MM.1S (cell line): ENCODE data around the gene MS4A15.

Experiments
- DNase-seq: peaks from one replicate; pipeline ENCODE4 v3.0.0-alpha.2; 2015
- H2AFZ ChIP-seq: fragments of 300-600 bp; sonication (generic); 2 replicates; pipeline ENCODE4 v1.6.0; 2016; ENCODE audit warnings: antibody characterized with exemption, low read length
- H3F3A ChIP-seq: fragments of 300-600 bp; sonication (generic); 2 replicates; pipeline ENCODE4 v1.6.1; 2016; ENCODE audit warnings: mild to moderate bottlenecking, antibody characterized with exemption, low read length, moderate library complexity, mixed read lengths; ENCODE audit not compliant: insufficient read depth
- H3K27ac ChIP-seq: fragments of 300-600 bp; sonication (generic); 2 replicates; pipeline ENCODE4 v1.5.1; 2016; ENCODE audit warnings: mild to moderate bottlenecking, low read length
- H3K27me3 ChIP-seq: fragments of 300-600 bp; sonication (generic); replicated peaks from 2 replicates; pipeline ENCODE4 v1.6.0; 2016; ENCODE audit warnings: low read length; ENCODE audit not compliant: insufficient read depth
- H3K36me3 ChIP-seq: fragments of 300-600 bp; sonication (generic); replicated peaks from 2 replicates; pipeline ENCODE4 v1.6.1; 2016; ENCODE audit warnings: mild to moderate bottlenecking, low read length, mixed read lengths; ENCODE audit not compliant: insufficient read depth
- H3K4me1 ChIP-seq: fragments of 300-600 bp; sonication (generic); 2 replicates; pipeline ENCODE4 v1.6.1; 2016; ENCODE audit warnings: low read length, mixed read lengths
- H3K4me2 ChIP-seq: fragments of 300-600 bp; sonication (generic); 2 replicates; pipeline ENCODE4 v1.6.0; 2016; ENCODE audit warnings: low read depth, low read length
- H3K4me3 ChIP-seq: fragments of 300-600 bp; sonication (generic); 2 replicates; pipeline ENCODE4 v1.5.1; 2016; ENCODE audit warnings: low read length, mixed read lengths
- H3K79me2 ChIP-seq: fragments of 300-600 bp; sonication (generic); 2 replicates; pipeline ENCODE4 v1.6.1; 2016; ENCODE audit warnings: mixed run types, low read length, mixed read lengths
- H3K9ac ChIP-seq: fragments of 300-600 bp; sonication (generic); 2 replicates; pipeline ENCODE4 v1.6.1; 2016; ENCODE audit warnings: low read length, mixed read lengths
- H3K9me2 ChIP-seq: fragments of 300-600 bp; sonication (generic); replicated peaks from 2 replicates; pipeline ENCODE4 v1.6.1; 2016; ENCODE audit warnings: mild to moderate bottlenecking, low read length, mixed read lengths; ENCODE audit not compliant: insufficient read depth
- H3K9me3 ChIP-seq: fragments of 300-600 bp; sonication (generic); replicated peaks from 2 replicates; pipeline ENCODE4 v1.6.1; 2016; ENCODE audit warnings: mild to moderate bottlenecking, low read length, mixed read lengths; ENCODE audit not compliant: insufficient read depth
- H4K20me1 ChIP-seq: fragments of 300-600 bp; sonication (generic); 2 replicates; pipeline ENCODE4 v1.6.1; 2016; ENCODE audit warnings: mild to moderate bottlenecking, low read length, moderate library complexity, mixed read lengths; ENCODE audit not compliant: insufficient read depth
- EZH2 ChIP-seq: fragments of 300-600 bp; sonication (generic); optimal IDR thresholded peaks from 2 replicates; pipeline ENCODE3; 2017; ENCODE audit warnings: low read depth, mild to moderate bottlenecking, antibody characterized with exemption, low read length, mixed read lengths
- EZH2phosphoT487 ChIP-seq: fragments of 300-600 bp; sonication (generic); IDR thresholded peaks from 2 replicates; pipeline ENCODE4 v1.6.1; 2018; ENCODE audit warnings: antibody characterized with exemption, low read length
- TF ChIP-seq, protein P1 (sequence below): fragments of 300-600 bp; sonication (generic); IDR thresholded peaks from 2 replicates; pipeline ENCODE4 v1.5.1; 2016; ENCODE audit warnings: antibody characterized with exemption, low read length, mixed read lengths

Gene MS4A15

DNA sequence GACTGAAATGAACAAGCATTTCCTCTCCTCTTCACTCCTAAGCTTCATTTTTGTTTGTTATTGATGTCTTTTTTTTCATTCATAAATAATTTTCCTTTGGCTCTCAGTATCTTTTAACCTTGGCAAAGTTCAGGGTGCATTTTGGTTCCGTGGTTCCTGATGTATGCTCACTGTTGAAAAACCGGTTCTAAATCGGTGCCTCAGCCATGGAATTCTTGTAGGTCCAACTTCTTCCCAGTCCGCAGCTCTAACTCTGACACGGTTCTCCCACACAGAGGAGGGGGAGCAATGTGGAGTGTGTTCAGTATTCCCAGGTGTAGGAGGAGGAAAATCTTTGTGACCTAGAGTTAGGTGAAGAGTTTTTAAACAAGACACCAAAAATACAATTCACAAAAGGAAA lies 12.6 kb upstream of the MS4A15 start:
- Histone ChIP-seq H3K9me2 (no peaks in the 10 kb centered on the region), H3K4me3 (no peak overlapping the region), H4K20me1 (no peaks in the 10 kb centered on the region), H3K4me1 (no peaks in the 10 kb centered on the region), H3K9me3 (no peaks in the 10 kb centered on the region), H3K4me2 (no peak overlapping the region), H2AFZ (no peak overlapping the region), H3K27ac (no peak overlapping the region), H3F3A (no peaks in the 10 kb centered on the region), H3K79me2 (no peaks in the 10 kb centered on the region), H3K27me3 (no peaks in the 10 kb centered on the region), H3K36me3 (no peaks in the 10 kb centered on the region), H3K9ac (no peak overlapping the region)
- DNase-seq = no peak
- TF ChIP-seq EZH2 (no peak), EZH2phosphoT487 (no peak)
- TF ChIP-seq, protein P1, sequence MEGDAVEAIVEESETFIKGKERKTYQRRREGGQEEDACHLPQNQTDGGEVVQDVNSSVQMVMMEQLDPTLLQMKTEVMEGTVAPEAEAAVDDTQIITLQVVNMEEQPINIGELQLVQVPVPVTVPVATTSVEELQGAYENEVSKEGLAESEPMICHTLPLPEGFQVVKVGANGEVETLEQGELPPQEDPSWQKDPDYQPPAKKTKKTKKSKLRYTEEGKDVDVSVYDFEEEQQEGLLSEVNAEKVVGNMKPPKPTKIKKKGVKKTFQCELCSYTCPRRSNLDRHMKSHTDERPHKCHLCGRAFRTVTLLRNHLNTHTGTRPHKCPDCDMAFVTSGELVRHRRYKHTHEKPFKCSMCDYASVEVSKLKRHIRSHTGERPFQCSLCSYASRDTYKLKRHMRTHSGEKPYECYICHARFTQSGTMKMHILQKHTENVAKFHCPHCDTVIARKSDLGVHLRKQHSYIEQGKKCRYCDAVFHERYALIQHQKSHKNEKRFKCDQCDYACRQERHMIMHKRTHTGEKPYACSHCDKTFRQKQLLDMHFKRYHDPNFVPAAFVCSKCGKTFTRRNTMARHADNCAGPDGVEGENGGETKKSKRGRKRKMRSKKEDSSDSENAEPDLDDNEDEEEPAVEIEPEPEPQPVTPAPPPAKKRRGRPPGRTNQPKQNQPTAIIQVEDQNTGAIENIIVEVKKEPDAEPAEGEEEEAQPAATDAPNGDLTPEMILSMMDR = no peak

DNA sequence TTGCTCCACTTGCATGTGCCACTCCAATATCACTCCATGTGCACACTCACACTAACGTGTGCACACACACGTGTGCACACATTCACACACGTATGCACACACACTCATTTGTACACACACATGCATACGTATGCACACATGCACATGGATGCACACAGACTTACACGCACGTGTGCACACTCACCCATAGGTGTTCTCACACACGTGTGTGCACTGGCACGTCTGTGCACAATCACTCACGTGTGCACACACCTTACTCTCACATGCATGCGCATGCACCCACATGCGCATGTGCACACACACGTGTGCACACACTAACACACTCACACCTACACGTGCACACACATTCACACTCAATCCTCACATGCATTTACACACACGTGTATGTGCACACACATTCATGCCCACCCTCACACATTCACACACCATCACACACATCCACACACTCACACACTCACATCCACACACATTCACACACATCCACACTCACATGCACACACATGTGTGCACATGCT lies 9.3 kb upstream of the MS4A15 start:
- H3F3A ChIP-seq = no peaks in the 10 kb centered on the region
- no peaks in the 10 kb centered on the region for H3K9me2 ChIP-seq
- H3K27ac ChIP-seq = no peak overlapping the region
- no peaks in the 10 kb centered on the region for H3K79me2 ChIP-seq
- TF ChIP-seq EZH2phosphoT487 = no peak
- no peak for TF ChIP-seq EZH2
- TF ChIP-seq, protein P1 = no peak
- no peaks in the 10 kb centered on the region for H3K9me3 ChIP-seq
- no peaks in the 10 kb centered on the region for H4K20me1 ChIP-seq
- H2AFZ ChIP-seq = no peak overlapping the region
- no peak overlapping the region for H3K9ac ChIP-seq
- no peak overlapping the region for H3K4me2 ChIP-seq
- no peaks in the 10 kb centered on the region for H3K36me3 ChIP-seq
- H3K4me3 ChIP-seq = no peak overlapping the region
- no peaks in the 10 kb centered on the region for H3K4me1 ChIP-seq
- H3K27me3 ChIP-seq = no peaks in the 10 kb centered on the region
- no peak for DNase-seq

DNA sequence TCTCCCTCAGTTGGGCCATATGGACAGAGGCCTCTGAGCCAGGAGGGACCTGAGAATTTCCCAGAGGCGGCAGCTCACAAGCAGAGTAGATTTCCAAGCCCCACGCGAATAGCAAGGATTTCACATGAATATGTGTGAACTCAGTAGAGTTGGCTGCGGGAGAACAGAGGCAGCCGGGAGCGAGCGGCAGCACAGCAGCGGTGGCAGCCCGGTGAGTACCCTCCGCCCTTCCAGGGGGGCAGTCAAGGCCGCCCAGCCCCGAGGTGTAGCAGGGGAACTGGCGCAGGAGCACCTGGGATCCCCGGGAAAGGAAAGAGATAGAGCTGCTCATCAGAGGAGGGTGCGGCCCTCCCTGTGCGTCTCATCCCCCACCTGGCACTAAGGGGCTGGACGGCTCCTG lies 8.4 kb upstream of the MS4A15 start:
- Histone ChIP-seq H3K9me3 (no peaks in the 10 kb centered on the region), H2AFZ (no peak overlapping the region), H3K9ac (no peak overlapping the region), H3K4me3 (no peak overlapping the region), H3K27ac (no peak overlapping the region), H3F3A (no peaks in the 10 kb centered on the region), H3K9me2 (no peaks in the 10 kb centered on the region), H3K79me2 (no peaks in the 10 kb centered on the region), H4K20me1 (no peaks in the 10 kb centered on the region), H3K4me1 (no peaks in the 10 kb centered on the region), H3K27me3 (no peaks in the 10 kb centered on the region), H3K36me3 (no peaks in the 10 kb centered on the region), H3K4me2 (no peak overlapping the region)
- TF ChIP-seq, protein P1 = no peak
- TF ChIP-seq EZH2 (no peak), EZH2phosphoT487 (no peak)
- DNase-seq = no peak
